DMS79 treated with DMSO at 0.1 percent for 48 hours (cell line): ENCODE data around the gene HERPUD1.

Source experiments
- DNase-seq: peaks from one replicate; lab custom pipeline; 2025; lab: John Stamatoyannopoulos, UW

The HERPUD1 gene

GRCh38 chr16:56935201-56935600 lies 3.3 kb downstream of the HERPUD1 start:
- peak; percentile 46 for DNase-seq

- DNase-seq, result no peak
These were observed 4.5 kb downstream of the HERPUD1 start for GRCh38 chr16:56936491-56936890.

GRCh38 chr16:56936950-56937349 lies 5.0 kb downstream of the HERPUD1 start:
- DNase-seq, result peak; percentile 15

GRCh38 chr16:56938664-56939513 lies 6.9 kb downstream of the HERPUD1 start:
- DNase-seq, result peak; percentile 39

GRCh38 chr16:56939801-56940200 lies 7.9 kb downstream of the HERPUD1 start:
- DNase-seq, result peak; percentile 81

- DNase-seq, result no peak
These were observed 9.2 kb downstream of the HERPUD1 start for GRCh38 chr16:56941092-56941491.

GRCh38 chr16:56941856-56942331 lies 10.0 kb downstream of the HERPUD1 start:
- no peak for DNase-seq

- DNase-seq, result no peak
These were observed 11.9 kb downstream of the HERPUD1 start for GRCh38 chr16:56943761-56944375.

- no peak for DNase-seq
These were observed 13.3 kb downstream of the HERPUD1 start for GRCh38 chr16:56944954-56945839.

- DNase-seq, result no peak
These were observed 14.0 kb downstream of the HERPUD1 start for GRCh38 chr16:56945847-56946527.

GRCh38 chr16:56946767-56947603 lies 15.0 kb downstream of the HERPUD1 start:
- DNase-seq, result no peak

- DNase-seq, result no peak
These were observed 15.7 kb downstream of the HERPUD1 start for GRCh38 chr16:56947604-56947995.

- DNase-seq, result no peak
These were observed 16.3 kb downstream of the HERPUD1 start for GRCh38 chr16:56948234-56948633.

- DNase-seq, result no peak
These were observed 18.1 kb downstream of the HERPUD1 start for GRCh38 chr16:56950051-56950450.

- DNase-seq, result no peak
These were observed 18.5 kb downstream of the HERPUD1 start for GRCh38 chr16:56950455-56950854.

GRCh38 chr16:56950881-56951771 lies 19.2 kb downstream of the HERPUD1 start:
- peak; percentile 2 for DNase-seq

GRCh38 chr16:56953006-56953405 lies 21.1 kb downstream of the HERPUD1 start:
- no peak for DNase-seq

GRCh38 chr16:56956076-56956475 lies 24.1 kb downstream of the HERPUD1 start:
- no peak for DNase-seq

GRCh38 chr16:56956756-56957155 lies 24.8 kb downstream of the HERPUD1 start:
- no peak for DNase-seq
